K562 (cell line): ENCODE results near the gene ERMN. TPM values are rescaled to one million over a fixed set of nuclear protein-coding genes. Genes with fewer than 3 reads are reported as not detected.

ENCODE experiments used
- ATAC-seq: fragments of 200-7000 bp; cut with Tn5 transposase; 3 replicates; pipeline ENCODE4 v1.9.1; 2020; ENCODE audit warnings: moderate library complexity
- BruUV-seq: library from RNA; stranded (reverse); fragments of 400-500 nt; replicated peaks from 2 replicates; lab custom pipeline; 2021; lab: Mats Ljungman, UMichigan
- CTCF ChIA-PET: fragments of 300-600 bp; formaldehyde crosslinking; extraction: SDS; loops from one replicate; lab custom pipeline; 2021; ENCODE audit warnings: low intra/inter-chr PET ratio; lab: Yijun Ruan, JAX
- POLR2A ChIA-PET: fragments of 300-600, 350-650 bp; sonication (Branson Sonifier 250); formaldehyde crosslinking; extraction: SDS; loops from one replicate; lab custom pipeline; 2021; ENCODE audit warnings: antibody characterized with exemption, inconsistent platforms; lab: Yijun Ruan, JAX
- DNase-seq, 4 experiments: peaks; one replicate each; pipeline versions ENCODE4 v3.0.0 to v3.0.0-alpha.2; 2011 to 2018; ENCODE audit warnings: low spot score in 3 of 4, mixed read lengths in 3 of 4; ENCODE audit errors: extremely low read depth in 1 of 4
- FAIRE-seq: peaks from 2 replicates; lab custom pipeline; 2011; peaks lifted over from hg19 to GRCh38; lab: Jason Lieb, UNC
- H2AFZ ChIP-seq: 2 replicates; pipeline ENCODE4 v1.6.0; 2011; ENCODE audit warnings: low read depth, low read length, control low read depth, inconsistent platforms
- H3K27ac ChIP-seq: fragments of 200-600 bp; 3 replicates; pipeline ENCODE4 v1.8.0; 2011; ENCODE audit warnings: low read depth, mild to moderate bottlenecking, control low read depth, inconsistent platforms, low read length, moderate library complexity, mixed read lengths; ENCODE audit errors: extremely low read depth
- H3K27me3 ChIP-seq, 2 experiments: fragments of 300-600 bp in 1 of 2; 2 replicates in 1 of 2; 3 replicates in 1 of 2; pipeline versions ENCODE4 v1.6.0 to v1.8.0; 2011; ENCODE audit warnings: inconsistent platforms in 2 of 2, low read length in 2 of 2, mild to moderate bottlenecking in 1 of 2, mixed read lengths in 1 of 2, moderate library complexity in 1 of 2; ENCODE audit not compliant: control insufficient read depth in 2 of 2, insufficient read depth in 2 of 2
- H3K36me3 ChIP-seq: fragments of 300-600 bp; 3 replicates; pipeline ENCODE4 v1.8.0; 2011; ENCODE audit warnings: mild to moderate bottlenecking, low read length, inconsistent platforms; ENCODE audit not compliant: control insufficient read depth, insufficient read depth
- H3K4me1 ChIP-seq, 2 experiments: fragments of 200-600 bp in 1 of 2; replicated peaks in 1 of 2; 2 replicates in 1 of 2; 3 replicates in 1 of 2; pipeline versions ENCODE4 v1.5.1 to v1.8.0; 2011; ENCODE audit warnings: inconsistent platforms in 2 of 2, low read length in 2 of 2, mild to moderate bottlenecking in 1 of 2, mixed read lengths in 1 of 2, moderate library complexity in 1 of 2; ENCODE audit not compliant: control insufficient read depth in 2 of 2, insufficient read depth in 2 of 2
- H3K4me2 ChIP-seq: 2 replicates; pipeline ENCODE4 v1.6.1; 2011; ENCODE audit warnings: low read length, control low read depth, inconsistent platforms, mixed read lengths; ENCODE audit not compliant: insufficient read depth
- H3K4me3 ChIP-seq: fragments of 200-600 bp; sonication (generic), shearing (Covaris generic); 2 replicates; pipeline ENCODE4 v1.5.1; 2016; ENCODE audit warnings: control low read depth, inconsistent platforms
- H3K79me2 ChIP-seq: fragments of 200-600 bp; 3 replicates; pipeline ENCODE4 v1.8.0; 2011; ENCODE audit warnings: low read length, inconsistent platforms; ENCODE audit not compliant: control insufficient read depth, insufficient read depth
- H3K9ac ChIP-seq, 2 experiments: 2 replicates each; pipeline versions ENCODE4 v1.6.0 to v1.6.1; 2011; ENCODE audit warnings: low read depth in 2 of 2, low read length in 2 of 2, control low read depth in 1 of 2, inconsistent platforms in 1 of 2, mild to moderate bottlenecking in 1 of 2, mixed read lengths in 1 of 2; ENCODE audit not compliant: insufficient read depth in 1 of 2
- H3K9me1 ChIP-seq: one replicate; pipeline ENCODE4 v1.6.0; 2011; ENCODE audit warnings: inconsistent platforms, mild to moderate bottlenecking, low read length, moderate library complexity; ENCODE audit not compliant: control insufficient read depth, insufficient read depth
- H3K9me3 ChIP-seq: replicated peaks from 2 replicates; pipeline ENCODE4 v1.5.1; 2011; ENCODE audit warnings: low read depth, low read length, inconsistent platforms; ENCODE audit not compliant: control insufficient read depth, insufficient read depth
- H4K20me1 ChIP-seq: replicated peaks from 2 replicates; pipeline ENCODE4 v1.6.1; 2011; ENCODE audit warnings: low read length, inconsistent platforms, mixed read lengths; ENCODE audit not compliant: control insufficient read depth, insufficient read depth
- CBFA2T2 ChIP-seq: fragments of 450-650 bp; conservative IDR thresholded peaks from 2 replicates; pipeline ENCODE4 v1.6.1; 2017; ENCODE audit warnings: mild to moderate bottlenecking
- CCNT2 ChIP-seq: IDR thresholded peaks from 2 replicates; pipeline ENCODE4 v1.6.1; 2011; ENCODE audit warnings: borderline replicate concordance, low read depth, mild to moderate bottlenecking, moderate library complexity, mixed read lengths, low read length; ENCODE audit not compliant: insufficient read length; ENCODE audit errors: extremely low read depth
- CREB5 ChIP-seq: fragments of 250-450 bp; sonication (Bioruptor Pico); IDR thresholded peaks from 2 replicates; pipeline ENCODE4 v1.5.0; 2020; ENCODE audit warnings: mild to moderate bottlenecking
- E2F6 ChIP-seq, 2 experiments: IDR thresholded peaks; 2 replicates each; pipeline ENCODE4 v1.6.1; 2011; ENCODE audit warnings: borderline replicate concordance in 1 of 2, control low read depth in 1 of 2, low read depth in 1 of 2, low read length in 1 of 2, mild to moderate bottlenecking in 1 of 2, mixed read lengths in 1 of 2, moderate library complexity in 1 of 2; ENCODE audit not compliant: insufficient read depth in 1 of 2, insufficient read length in 1 of 2, poor library complexity in 1 of 2, severe bottlenecking in 1 of 2; ENCODE audit errors: extremely low read depth in 1 of 2
- MCM7 ChIP-seq, 2 experiments: fragments of 450-650 bp; IDR thresholded peaks; 2 replicates each; pipeline ENCODE4 v1.6.1; 2016 to 2018
- NFIC ChIP-seq: fragments of 450-650 bp; IDR thresholded peaks from 2 replicates; pipeline ENCODE4 v1.6.1; 2017; ENCODE audit warnings: mild to moderate bottlenecking, inconsistent platforms
- PKNOX1 ChIP-seq: fragments of 450-650 bp; IDR thresholded peaks from 2 replicates; pipeline ENCODE4 v1.6.1; 2016
- PTBP1 ChIP-seq: fragments of 200-400 bp; formaldehyde crosslinking; IDR thresholded peaks from 2 replicates; pipeline ENCODE4 v1.6.1; 2017; ENCODE audit warnings: low read depth, low read length
- RFX1 ChIP-seq: fragments of 450-650 bp; IDR thresholded peaks from 2 replicates; pipeline ENCODE4 v1.6.1; 2016; ENCODE audit warnings: mild to moderate bottlenecking, moderate library complexity
- SREBF2 ChIP-seq: sonication (generic); formaldehyde crosslinking; IDR thresholded peaks from 2 replicates; pipeline ENCODE4 v1.4.0; 2020; ENCODE audit warnings: mild to moderate bottlenecking, missing genetic modification reagents
- SRF ChIP-seq, 2 experiments: fragments of 250-450, 450-650 bp in 1 of 2; sonication (Bioruptor Pico) in 1 of 2; sonication (generic) in 1 of 2; formaldehyde crosslinking; IDR thresholded peaks; 2 replicates each; pipeline versions ENCODE4 v1.5.0 to v1.5.1; 2020 to 2022; ENCODE audit warnings: mild to moderate bottlenecking in 1 of 2, missing genetic modification reagents in 1 of 2
- TBP ChIP-seq: optimal IDR thresholded peaks from 2 replicates; pipeline ENCODE3; 2011; ENCODE audit warnings: low read depth, low read length, improper control_type of control experiment
- ZFX ChIP-seq: sonication (generic); formaldehyde crosslinking; IDR thresholded peaks from 2 replicates; pipeline ENCODE4 v1.8.0; 2022; ENCODE audit warnings: mild to moderate bottlenecking, missing genetic modification reagents, moderate library complexity
- ZNF277 ChIP-seq: fragments of 250-450 bp; sonication (Bioruptor Pico); IDR thresholded peaks from 2 replicates; pipeline ENCODE4 v1.8.0; 2022; ENCODE audit warnings: inconsistent platforms, mild to moderate bottlenecking, moderate library complexity, borderline replicate concordance
- ZNF778 ChIP-seq: fragments of 450-650 bp; formaldehyde crosslinking; IDR thresholded peaks from 2 replicates; pipeline ENCODE4 v1.4.0; 2020; ENCODE audit warnings: mild to moderate bottlenecking, moderate library complexity
- WGBS: fragments of 100-300 bp; shearing (Covaris generic); methylation state at CpG from one replicate; pipeline ENCODE4 v1.1.6; 2016; ENCODE audit warnings: low coverage, mixed read lengths; ENCODE audit not compliant: insufficient coverage; ENCODE audit errors: missing lambda C conversion rate; 5-methylcytosine and 5-hydroxymethylcytosine counted together
- in situ Hi-C: fragments of 300-500 bp; cut with MboI; formaldehyde crosslinking; loops from 4 replicates; pipeline ENCODE4 v1.15.0; 2018; ENCODE audit warnings: inconsistent platforms, mixed read lengths
- intact Hi-C: fragments of 100-400 bp; cut with micrococcal nuclease; formaldehyde crosslinking; loops from 2 replicates; pipeline ENCODE4 v1.14.2; 2022
- polyA plus RNA-seq, 8 experiments: library from polyadenylated mRNA; depleted of rRNA in 4 of 8; stranded (reverse) in 5 of 8; unstranded in 3 of 8; fragments of >200 nt; fragmentation: Nextera tagmentation in 2 of 8; fragmentation: Illumina TruSeq in 1 of 8; extraction: Ambion mirVana in 2 of 8; extraction: Trizol in 1 of 8; gene quantifications; 2 replicates each; pipeline versions ENCODE4 v1.2.1 to v1.2.3, GENCODE V29; 2011 to 2014; ENCODE audit warnings: inconsistent platforms in 1 of 8, missing spikeins in 1 of 8
- total RNA-seq, 7 experiments: library from RNA; depleted of rRNA in 6 of 7; stranded (reverse); fragments of >200 nt in 6 of 7; fragmentation: Illumina TruSeq in 2 of 7; extraction: Trizol in 2 of 7; gene quantifications; 2 replicates each; pipeline versions ENCODE4 v1.2.1 to v1.2.3, GENCODE V29; 2011 to 2021; ENCODE audit warnings: low replicate concordance in 1 of 7

ERMN gene
- total and polyA plus RNA-seq, 9 of the 15 experiments (the other 6 are each of a cell fraction or from before 2014, with no cell fraction given): 0.03 to 0.11 (median 0.05) TPM; not detected in 3

GRCh38 chr2:157291018-157291417 lies 34.6 kb downstream of the ERMN start:
- CTCF ChIA-PET: no interaction called here
- in situ Hi-C loops: no loop called here
- H3K4me2 ChIP-seq: no peak overlapping the region
- no peak for TF ChIP-seq RFX1
- no peak for TF ChIP-seq E2F6 (IDR thresholded peaks at IDR 0.05; ENCODE audit: borderline replicate concordance in 1 of 2, extremely low read depth in 1 of 2, insufficient read depth in 1 of 2, insufficient read length in 1 of 2, low read depth in 1 of 2, low read length in 1 of 2, poor library complexity in 1 of 2, severe bottlenecking in 1 of 2)
- TF ChIP-seq PKNOX1: peak; percentile 31
- no peak for TF ChIP-seq PTBP1
- no peak for TF ChIP-seq MCM7 (IDR thresholded peaks at IDR 0.05)
- no peak for TF ChIP-seq CREB5 (CRISPR knock-in tag)
- TF ChIP-seq ZNF778 (CRISPR knock-in tag): no peak
- TF ChIP-seq SREBF2: no peak
- TF ChIP-seq SRF (CRISPR knock-in tag; IDR thresholded peaks at IDR 0.05): no peak
- no peak for TF ChIP-seq TBP
- TF ChIP-seq CCNT2: no peak
- TF ChIP-seq CBFA2T2: no peak
- peak; percentile 13; the same call in 1 of the 2 replicates for TF ChIP-seq NFIC
- TF ChIP-seq ZNF277: no peak
- peak; percentile 16; the same call in 1 of the 2 replicates for TF ChIP-seq ZFX (CRISPR knock-in tag)

More at GRCh38 chr2:157291018-157291417, 34.6 kb downstream of the ERMN start:
- Histone ChIP-seq H3K9me1 (no peaks in the 10 kb centered on the region), H3K79me2 (no peaks in the 10 kb centered on the region), H3K4me3 (no peak overlapping the region), H2AFZ (no peak overlapping the region), H4K20me1 (no peaks in the 10 kb centered on the region), H3K4me1 (peaks cover 0 to 3% of the 10 kb centered on the region in 2 experiments; a peak in 2 of 5 replicates), H3K9me3 (no peaks in the 10 kb centered on the region), H3K9ac (no peak overlapping the region), H3K27ac (no peak overlapping the region), H3K36me3 (peaks cover 89% of the 10 kb centered on the region), H3K27me3 (no peaks in the 10 kb centered on the region)
- BruUV-seq: no TSS peak
- POLR2A ChIA-PET: no interaction called here
- 86% methylated on average over 1 of the region's 1 CpG for WGBS
- DNase-seq (no peak), ATAC-seq (no peak), FAIRE-seq (no peak)
- intact Hi-C loops: no loop called here
